Hepatocyte (in vitro differentiated cells): ENCODE measurements around the gene HES7. TPM values are rescaled to one million over a fixed set of nuclear protein-coding genes. Genes with fewer than 3 reads are reported as not detected.

Source experiments
- DNase-seq: peaks from one replicate; pipeline ENCODE4 v3.0.0-alpha.2; 2016; ENCODE audit warnings: low spot score
- H2AFZ ChIP-seq: fragments of 200-600 bp; sonication (generic); 2 replicates; pipeline ENCODE4 v1.6.0; 2016; ENCODE audit warnings: antibody characterized with exemption, mild to moderate bottlenecking
- H3K27ac ChIP-seq: fragments of 200-600 bp; sonication (generic); 2 replicates; pipeline ENCODE4 v1.5.1; 2016; ENCODE audit warnings: mild to moderate bottlenecking
- H3K27me3 ChIP-seq: fragments of 200-600 bp; sonication (generic); 2 replicates; pipeline ENCODE4 v1.6.1; 2016
- H3K36me3 ChIP-seq: fragments of 200-600 bp; sonication (generic); replicated peaks from 2 replicates; pipeline ENCODE4 v1.5.1; 2016; ENCODE audit warnings: low read depth; ENCODE audit not compliant: insufficient read depth
- H3K4me1 ChIP-seq: fragments of 200-600 bp; sonication (generic); 2 replicates; pipeline ENCODE4 v1.5.1; 2016; ENCODE audit warnings: mild to moderate bottlenecking, moderate library complexity; ENCODE audit not compliant: insufficient read depth
- H3K4me2 ChIP-seq: fragments of 200-600 bp; sonication (generic); 2 replicates; pipeline ENCODE4 v1.6.0; 2016
- H3K4me3 ChIP-seq: fragments of 200-600 bp; sonication (generic); 2 replicates; pipeline ENCODE4 v1.5.1; 2016; ENCODE audit warnings: mild to moderate bottlenecking
- H3K79me2 ChIP-seq: fragments of 200-600 bp; sonication (generic); 2 replicates; pipeline ENCODE4 v1.6.0; 2017; ENCODE audit warnings: mild to moderate bottlenecking
- H3K9me2 ChIP-seq: fragments of 200-600 bp; sonication (generic); replicated peaks from 2 replicates; pipeline ENCODE4 v1.6.0; 2017; ENCODE audit warnings: mild to moderate bottlenecking; ENCODE audit not compliant: insufficient read depth
- H3K9me3 ChIP-seq: fragments of 200-600 bp; sonication (generic); 2 replicates; pipeline ENCODE4 v1.5.1; 2016; ENCODE audit warnings: low read depth, mild to moderate bottlenecking
- H4K20me1 ChIP-seq: fragments of 200-600 bp; sonication (generic); 2 replicates; pipeline ENCODE4 v1.6.0; 2016; ENCODE audit warnings: mild to moderate bottlenecking; ENCODE audit not compliant: insufficient read depth, poor library complexity, severe bottlenecking
- EZH2 ChIP-seq: fragments of 200-600 bp; sonication (generic); IDR thresholded peaks from 2 replicates; pipeline ENCODE4 v1.6.1; 2016; ENCODE audit warnings: antibody characterized with exemption, mild to moderate bottlenecking, borderline replicate concordance
- EZH2phosphoT487 ChIP-seq: fragments of 200-600 bp; sonication (generic); IDR thresholded peaks from one replicate; pipeline ENCODE4 v1.6.1; 2018; ENCODE audit warnings: antibody characterized with exemption, mild to moderate bottlenecking, low read depth, moderate library complexity; ENCODE audit not compliant: unreplicated experiment, severe bottlenecking
- WGBS: methylation state at CpG from one replicate; pipeline ENCODE4 v1.1.6; 2016; ENCODE audit warnings: low lambda C conversion rate; ENCODE audit errors: missing lambda C conversion rate; 5-methylcytosine and 5-hydroxymethylcytosine counted together
- polyA plus RNA-seq: library from polyadenylated mRNA; unstranded; fragments of >200 nt; fragmentation: Nextera tagmentation; extraction: Ambion mirVana; gene quantifications from 2 replicates; pipeline ENCODE4 v1.2.1, GENCODE V29; 2016
- total RNA-seq: library from RNA; depleted of rRNA; stranded (reverse); fragments of >200 nt; gene quantifications from 2 replicates; pipeline ENCODE4 v1.2.3, GENCODE V29; 2014
- TF ChIP-seq, protein P1 (sequence below): fragments of 200-600 bp; sonication (generic); IDR thresholded peaks from 2 replicates; pipeline ENCODE4 v1.5.1; 2016; ENCODE audit warnings: antibody characterized with exemption, mild to moderate bottlenecking; ENCODE audit not compliant: poor library complexity

HES7 gene
- total and polyA plus RNA-seq, 2 experiments from 2014 or later, result not detected

DNA sequence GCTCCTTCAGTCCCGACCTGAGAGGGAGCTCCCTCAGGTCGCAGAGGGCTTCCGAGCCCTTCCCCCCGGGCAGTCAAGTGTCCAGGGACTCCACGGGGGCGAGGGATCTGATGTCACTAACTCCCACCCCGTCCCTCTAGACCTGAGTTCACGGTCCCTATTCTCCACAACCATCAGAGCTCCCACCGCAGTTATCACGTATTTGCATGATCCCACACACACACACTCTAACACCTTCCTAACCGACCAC, 32.0 kb upstream of the HES7 start:
- peak overlapping the region; percentile 11 for H3K4me3 ChIP-seq
- no peak for DNase-seq
- H3K36me3 ChIP-seq, result no peaks in the 10 kb centered on the region
- H3K27ac ChIP-seq, result peak overlapping the region; percentile 99
- H4K20me1 ChIP-seq, result peaks cover 10% of the 10 kb centered on the region
- H2AFZ ChIP-seq, result no peak overlapping the region
- WGBS, result 2% methylated on average over 11 of the region's 11 CpGs
- H3K4me1 ChIP-seq, result peaks cover 29% of the 10 kb centered on the region
- H3K9me3 ChIP-seq, result no peaks in the 10 kb centered on the region
- peak overlapping the region; percentile 87 for H3K4me2 ChIP-seq
- H3K9me2 ChIP-seq, result no peaks in the 10 kb centered on the region
- peaks cover 30% of the 10 kb centered on the region for H3K79me2 ChIP-seq
- TF ChIP-seq EZH2phosphoT487 (no peak), EZH2 (no peak)
- TF ChIP-seq, protein P1, sequence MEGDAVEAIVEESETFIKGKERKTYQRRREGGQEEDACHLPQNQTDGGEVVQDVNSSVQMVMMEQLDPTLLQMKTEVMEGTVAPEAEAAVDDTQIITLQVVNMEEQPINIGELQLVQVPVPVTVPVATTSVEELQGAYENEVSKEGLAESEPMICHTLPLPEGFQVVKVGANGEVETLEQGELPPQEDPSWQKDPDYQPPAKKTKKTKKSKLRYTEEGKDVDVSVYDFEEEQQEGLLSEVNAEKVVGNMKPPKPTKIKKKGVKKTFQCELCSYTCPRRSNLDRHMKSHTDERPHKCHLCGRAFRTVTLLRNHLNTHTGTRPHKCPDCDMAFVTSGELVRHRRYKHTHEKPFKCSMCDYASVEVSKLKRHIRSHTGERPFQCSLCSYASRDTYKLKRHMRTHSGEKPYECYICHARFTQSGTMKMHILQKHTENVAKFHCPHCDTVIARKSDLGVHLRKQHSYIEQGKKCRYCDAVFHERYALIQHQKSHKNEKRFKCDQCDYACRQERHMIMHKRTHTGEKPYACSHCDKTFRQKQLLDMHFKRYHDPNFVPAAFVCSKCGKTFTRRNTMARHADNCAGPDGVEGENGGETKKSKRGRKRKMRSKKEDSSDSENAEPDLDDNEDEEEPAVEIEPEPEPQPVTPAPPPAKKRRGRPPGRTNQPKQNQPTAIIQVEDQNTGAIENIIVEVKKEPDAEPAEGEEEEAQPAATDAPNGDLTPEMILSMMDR, result no peak
- no peaks in the 10 kb centered on the region for H3K27me3 ChIP-seq

GRCh38 chr17:8155231-8155995, 31.5 kb upstream of the HES7 start:
- peaks cover 33% of the 10 kb centered on the region for H3K4me1 ChIP-seq
- DNase-seq, result peak; percentile 26

GRCh38 chr17:8154608-8155155, 30.8 kb upstream of the HES7 start:
- Histone ChIP-seq H2AFZ (no peak overlapping the region), H3K9me2 (no peaks in the 10 kb centered on the region), H3K79me2 (peaks cover 41% of the 10 kb centered on the region), H4K20me1 (peaks cover 22% of the 10 kb centered on the region), H3K9me3 (no peaks in the 10 kb centered on the region), H3K4me1 (peaks cover 33% of the 10 kb centered on the region), H3K4me3 (peak overlapping the region; percentile 11), H3K4me2 (peak overlapping the region; percentile 87), H3K36me3 (no peaks in the 10 kb centered on the region), H3K27ac (peak overlapping the region; percentile 99), H3K27me3 (no peaks in the 10 kb centered on the region)
- WGBS, result 51% methylated on average over 10 of the region's 11 CpGs
- no peak for TF ChIP-seq EZH2
- TF ChIP-seq, protein P1, result no peak
- TF ChIP-seq EZH2phosphoT487, result no peak
- DNase-seq, result no peak

More at GRCh38 chr17:8155231-8155995, 31.5 kb upstream of the HES7 start:
- Histone ChIP-seq H2AFZ (no peak overlapping the region), H3K79me2 (peaks cover 34% of the 10 kb centered on the region), H3K9me3 (no peaks in the 10 kb centered on the region), H3K9me2 (no peaks in the 10 kb centered on the region), H3K27ac (peak overlapping the region; percentile 99), H3K4me2 (peak overlapping the region; percentile 87), H3K36me3 (no peaks in the 10 kb centered on the region), H3K4me3 (peak overlapping the region; percentile 11), H3K27me3 (no peaks in the 10 kb centered on the region), H4K20me1 (peaks cover 15% of the 10 kb centered on the region)
- TF ChIP-seq EZH2phosphoT487, result no peak
- TF ChIP-seq EZH2, result no peak
- TF ChIP-seq, protein P1, result no peak
- WGBS, result 61% methylated on average over 14 of the region's 14 CpGs
